ENCODE measurements around the gene C1RL.

- no peak for TF ChIP-seq CTCF (IDR thresholded peaks at IDR 0.05)
- TF ChIP-seq POLR2A (IDR thresholded peaks at IDR 0.05): no peak
- no peak for TF ChIP-seq EP300 (IDR thresholded peaks at IDR 0.05)
- TF ChIP-seq POLR2AphosphoS5 (IDR thresholded peaks at IDR 0.05): no peak
Measured at GRCh38 chr12:7134396-7135166, 25.6 kb upstream of the C1RL start.
